ENCODE measurements around the gene LIG3. TPM values are rescaled to one million over a fixed set of nuclear protein-coding genes. Genes with fewer than 3 reads are reported as not detected.

Gene LIG3
- total RNA-seq, 1 donor from 2014 or later, result 93.3 TPM

GRCh38 chr17:35006345-35006744 lies 26.0 kb downstream of the LIG3 start:
- H3K9me3 Mint-ChIP-seq (ENCODE audit: unreplicated experiment), result no peaks in the 10 kb centered on the region
- peaks cover 17% of the 10 kb centered on the region for H3K4me1 Mint-ChIP-seq (ENCODE audit: low read depth, unreplicated experiment)
- H3K36me3 Mint-ChIP-seq (ENCODE audit: unreplicated experiment), result no peaks in the 10 kb centered on the region
- TF ChIP-seq CTCF (IDR thresholded peaks at IDR 0.05; ENCODE audit: partially characterized antibody, unreplicated experiment), result no peak
- peaks cover 9% of the 10 kb centered on the region for H3K27me3 Mint-ChIP-seq (ENCODE audit: unreplicated experiment)
- H3K27ac Mint-ChIP-seq (ENCODE audit: unreplicated experiment), result no peak overlapping the region
- H3K4me3 Mint-ChIP-seq (ENCODE audit: unreplicated experiment), result no peak overlapping the region
- no peak for DNase-seq

GRCh38 chr17:35006961-35007360 lies 26.6 kb downstream of the LIG3 start:
- DNase-seq, result no peak
- Mint-ChIP-seq H3K36me3 (ENCODE audit: unreplicated experiment) (no peaks in the 10 kb centered on the region), H3K27me3 (ENCODE audit: unreplicated experiment) (peaks cover 9% of the 10 kb centered on the region), H3K9me3 (ENCODE audit: unreplicated experiment) (no peaks in the 10 kb centered on the region), H3K4me3 (ENCODE audit: unreplicated experiment) (peak overlapping the region; percentile 1), H3K4me1 (ENCODE audit: low read depth, unreplicated experiment) (peaks cover 23% of the 10 kb centered on the region), H3K27ac (ENCODE audit: unreplicated experiment) (peak overlapping the region; percentile 53)
- no peak for TF ChIP-seq CTCF (IDR thresholded peaks at IDR 0.05; ENCODE audit: partially characterized antibody, unreplicated experiment)

GRCh38 chr17:35010093-35010492 lies 29.8 kb downstream of the LIG3 start:
- H3K27ac Mint-ChIP-seq (ENCODE audit: unreplicated experiment), result no peak overlapping the region
- H3K27me3 Mint-ChIP-seq (ENCODE audit: unreplicated experiment), result peaks cover 9% of the 10 kb centered on the region
- no peak for TF ChIP-seq CTCF (IDR thresholded peaks at IDR 0.05; ENCODE audit: partially characterized antibody, unreplicated experiment)
- no peak overlapping the region for H3K4me3 Mint-ChIP-seq (ENCODE audit: unreplicated experiment)
- no peaks in the 10 kb centered on the region for H3K36me3 Mint-ChIP-seq (ENCODE audit: unreplicated experiment)
- no peak for DNase-seq
- H3K9me3 Mint-ChIP-seq (ENCODE audit: unreplicated experiment), result no peaks in the 10 kb centered on the region
- H3K4me1 Mint-ChIP-seq (ENCODE audit: low read depth, unreplicated experiment), result peaks cover 36% of the 10 kb centered on the region

GRCh38 chr17:35011671-35012216 lies 31.4 kb downstream of the LIG3 start:
- H3K27ac Mint-ChIP-seq (ENCODE audit: unreplicated experiment), result peak overlapping the region; percentile 7
- H3K27me3 Mint-ChIP-seq (ENCODE audit: unreplicated experiment), result peaks cover 9% of the 10 kb centered on the region
- no peaks in the 10 kb centered on the region for H3K36me3 Mint-ChIP-seq (ENCODE audit: unreplicated experiment)
- peaks cover 36% of the 10 kb centered on the region for H3K4me1 Mint-ChIP-seq (ENCODE audit: low read depth, unreplicated experiment)
- H3K4me3 Mint-ChIP-seq (ENCODE audit: unreplicated experiment), result no peak overlapping the region
- no peak for DNase-seq
- no peaks in the 10 kb centered on the region for H3K9me3 Mint-ChIP-seq (ENCODE audit: unreplicated experiment)
- TF ChIP-seq CTCF (IDR thresholded peaks at IDR 0.05; ENCODE audit: partially characterized antibody, unreplicated experiment), result no peak

- H3K27ac Mint-ChIP-seq (ENCODE audit: unreplicated experiment), result no peak overlapping the region
- H3K4me1 Mint-ChIP-seq (ENCODE audit: low read depth, unreplicated experiment), result peaks cover 19% of the 10 kb centered on the region
- no peak for TF ChIP-seq CTCF (IDR thresholded peaks at IDR 0.05; ENCODE audit: partially characterized antibody, unreplicated experiment)
- no peak overlapping the region for H3K4me3 Mint-ChIP-seq (ENCODE audit: unreplicated experiment)
- no peaks in the 10 kb centered on the region for H3K36me3 Mint-ChIP-seq (ENCODE audit: unreplicated experiment)
- no peak for DNase-seq
- H3K9me3 Mint-ChIP-seq (ENCODE audit: unreplicated experiment), result peaks cover 1% of the 10 kb centered on the region
- H3K27me3 Mint-ChIP-seq (ENCODE audit: unreplicated experiment), result peaks cover 2% of the 10 kb centered on the region
Observed at GRCh38 chr17:35016369-35016768, 36.1 kb downstream of the LIG3 start.

All from glutamatergic neuron (in vitro differentiated cells).